GM19452 (cell line): ENCODE measurements around the gene EME2.

Source experiments
- ATAC-seq: cut with Tn5 transposase; IDR thresholded peaks from one replicate; pipeline ENCODE4 v1.9.1; 2021; ENCODE audit not compliant: unreplicated experiment

EME2 gene

DNA sequence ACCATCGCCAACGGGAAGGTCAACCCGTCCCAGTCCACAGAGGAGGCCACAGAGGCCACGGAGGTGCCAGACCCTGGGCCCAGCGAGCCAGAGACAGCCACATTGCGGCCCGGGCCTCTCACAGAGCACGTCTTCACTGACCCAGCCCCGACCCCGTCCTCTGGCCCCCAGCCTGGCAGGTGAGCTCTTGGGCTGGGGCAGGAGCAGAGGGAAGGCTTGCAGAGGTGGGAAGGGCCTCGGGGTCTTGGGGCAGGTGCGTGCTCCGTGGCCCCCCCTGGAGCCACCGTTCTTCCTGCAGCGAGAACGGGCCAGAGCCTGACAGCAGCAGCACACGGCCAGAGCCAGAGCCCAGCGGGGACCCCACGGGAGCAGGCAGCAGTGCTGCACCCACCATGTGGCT lies 6.4 kb upstream of the EME2 start:
- ATAC-seq = no peak

DNA sequence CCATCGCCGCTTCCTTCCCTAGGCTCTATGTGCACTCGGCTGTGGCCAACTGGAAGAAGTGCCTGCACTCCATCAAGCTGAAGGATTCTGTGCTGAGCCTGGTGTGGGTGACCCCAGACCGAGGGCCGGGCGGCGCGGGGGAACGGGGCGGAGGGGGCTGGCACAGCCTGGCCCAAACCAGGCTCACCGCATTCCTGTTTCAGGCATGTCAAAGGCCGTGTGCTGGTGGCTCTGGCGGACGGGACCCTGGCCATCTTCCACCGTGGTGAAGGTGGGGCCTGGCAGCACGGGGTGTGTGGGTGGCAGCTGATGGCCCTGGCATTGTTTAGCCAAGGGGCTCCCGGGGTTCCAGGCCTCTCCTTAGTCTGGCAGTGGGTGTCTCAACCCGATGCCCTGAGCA lies 5.9 kb upstream of the EME2 start:
- no peak for ATAC-seq

GRCh38 chr16:1767116-1767994 lies 5.3 kb upstream of the EME2 start:
- ATAC-seq = no peak

- ATAC-seq = no peak
Measured at GRCh38 chr16:1768061-1768766, 4.4 kb upstream of the EME2 start.

- ATAC-seq = no peak
Measured at GRCh38 chr16:1768767-1769401, 3.7 kb upstream of the EME2 start.

- ATAC-seq = no peak
Measured at GRCh38 chr16:1769402-1770300, 3.0 kb upstream of the EME2 start.

GRCh38 chr16:1770328-1771187 lies 2.1 kb upstream of the EME2 start:
- ATAC-seq = no peak

DNA sequence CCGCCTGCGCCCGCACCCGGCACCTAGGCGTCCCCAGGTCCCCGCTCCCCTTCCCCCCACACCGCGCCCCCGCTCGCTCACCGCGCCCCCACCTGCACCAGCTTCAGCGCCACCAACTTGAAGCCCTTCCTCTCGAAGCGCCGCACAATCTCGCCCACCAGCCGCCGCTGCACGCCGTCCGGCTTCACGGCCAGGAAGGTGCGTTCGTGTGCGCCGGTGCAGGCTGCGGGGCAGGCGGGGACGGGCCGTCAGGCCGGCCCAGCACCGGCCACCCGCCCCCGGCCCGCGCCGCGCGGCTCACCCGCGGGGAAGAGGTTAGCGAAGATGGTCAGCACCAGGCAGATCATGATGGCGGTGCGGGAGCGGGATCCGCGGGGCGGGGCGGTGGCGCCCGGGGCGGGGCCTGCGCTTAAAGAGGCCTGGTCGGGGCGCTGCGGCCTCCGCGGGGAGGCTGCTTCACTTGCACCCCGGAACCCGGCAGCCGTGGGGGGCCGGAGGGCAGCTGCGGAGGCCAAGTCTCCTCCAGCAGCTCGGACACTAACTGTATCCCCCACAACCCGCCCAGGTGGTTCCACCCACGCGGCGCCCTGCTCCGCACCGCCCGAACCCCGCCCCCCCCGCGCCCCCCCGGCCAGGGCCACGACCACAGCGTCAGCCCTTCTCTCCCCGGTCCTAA lies 1.3 kb upstream of the EME2 start, which contains the start of gene NME3:
TSS of gene NME3 (minus strand) at position 356 of the 676 bp plus-strand sequence. CDS start at position 347, 9 bp downstream.
- ATAC-seq = no peak

GRCh38 chr16:1771864-1772361 lies 697 bp upstream of the EME2 start:
- ATAC-seq = no peak

GRCh38 chr16:1772908-1773702 lies 495 bp downstream of the EME2 start, which contains the start of gene MRPS34:
TSS of gene MRPS34 (minus strand) at chr16:1773134. CDS start at chr16:1773119, 15 bp downstream.
- peak; percentile 50 for ATAC-seq

- ATAC-seq = no peak
Measured at GRCh38 chr16:1773703-1774447, 1.3 kb downstream of the EME2 start.

DNA sequence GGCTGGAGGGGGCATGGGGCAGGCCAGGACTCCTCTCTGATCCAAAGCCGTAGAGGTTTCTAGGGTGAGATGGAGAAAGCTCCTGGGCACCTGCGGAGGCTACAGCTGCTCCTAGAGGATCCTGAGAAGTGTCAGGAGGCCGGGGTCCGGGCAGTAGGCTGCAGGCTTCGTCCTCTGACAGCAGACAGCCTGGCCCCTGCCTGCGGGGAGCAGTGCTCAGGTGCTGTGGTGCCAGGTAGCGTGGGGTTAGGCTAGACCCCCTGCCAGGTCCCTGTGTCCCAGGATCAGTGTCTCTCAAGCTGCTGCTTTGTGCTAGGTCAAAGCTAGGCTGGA lies 1.8 kb downstream of the EME2 start:
- no peak for ATAC-seq

DNA sequence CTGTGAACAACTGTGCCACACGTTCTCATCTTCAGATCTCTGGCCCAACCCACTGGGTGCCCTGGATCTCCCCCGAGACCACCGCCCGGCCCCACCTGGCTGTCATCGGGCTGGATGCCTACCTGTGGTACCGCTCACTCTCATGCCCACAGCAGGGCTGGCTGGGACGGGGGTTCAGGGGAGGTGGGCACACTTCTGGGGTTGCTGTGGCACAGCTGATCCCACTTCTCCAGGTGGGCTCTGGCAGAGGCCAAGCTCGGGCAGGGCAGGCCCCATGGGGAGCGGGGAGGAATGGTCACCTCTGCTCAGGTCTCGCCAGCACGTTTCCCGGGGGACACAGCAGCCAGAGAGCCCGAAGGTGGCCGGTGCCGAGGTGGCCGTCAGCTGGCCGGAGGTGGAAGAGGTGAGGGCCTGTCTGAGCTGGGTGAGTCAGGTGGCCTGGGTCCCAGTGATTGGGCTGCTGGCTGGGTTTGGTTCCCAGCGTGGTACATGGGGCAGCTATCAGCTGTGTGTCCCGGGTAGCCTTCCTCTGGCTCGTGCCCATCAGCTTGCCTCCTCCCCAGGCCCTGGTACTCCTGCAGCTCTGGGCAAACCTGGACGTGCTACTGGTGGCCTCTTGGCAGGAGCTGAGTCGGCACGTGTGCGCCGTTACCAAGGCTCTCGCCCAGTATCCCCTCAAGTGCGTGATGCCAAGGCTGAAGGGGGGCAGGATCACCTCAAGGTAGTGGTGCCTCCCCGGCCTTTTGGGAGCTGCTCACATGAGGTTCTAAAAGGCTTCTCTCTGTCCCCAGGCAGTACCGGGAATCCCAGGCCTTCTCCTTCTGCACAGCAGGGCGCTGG lies 2.6 kb downstream of the EME2 start:
- no peak for ATAC-seq

GRCh38 chr16:1775846-1776671 lies 3.4 kb downstream of the EME2 start:
- ATAC-seq = no peak

GRCh38 chr16:1776672-1776955 lies 4.0 kb downstream of the EME2 start:
- ATAC-seq = no peak

DNA sequence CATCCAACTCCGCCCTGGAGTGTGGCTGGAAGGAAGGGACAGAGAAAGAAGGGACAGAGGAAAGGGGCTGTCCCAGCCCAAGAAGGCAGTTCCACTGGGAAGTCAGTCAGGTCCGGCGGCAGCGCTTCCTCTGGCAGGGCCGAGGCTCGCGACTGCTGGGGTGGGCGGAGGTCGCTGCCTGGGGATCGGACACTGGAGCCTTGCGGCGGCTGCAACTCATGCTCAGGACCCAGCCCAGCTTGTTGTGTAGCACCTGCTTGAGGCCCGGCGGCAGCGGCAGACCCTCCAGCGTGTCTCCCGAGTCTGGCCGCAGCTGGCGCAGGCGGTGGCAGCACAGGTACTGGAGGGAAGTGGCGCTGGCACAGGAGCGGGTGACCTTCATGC lies 4.4 kb downstream of the EME2 start:
- ATAC-seq = no peak
